ENCODE results near the gene CRYM.
"Not testable (repeated sequence)": the region's sequence is repeated elsewhere in the genome, so short reads cannot be mapped to it uniquely, and the experiment has no call there.

The CRYM gene
- total RNA-seq, result 0 reads per million in 3 experiments

GRCh38 chr16:21277927-21278706 lies at the start of gene CRYM:
Gene CRYM, minus strand, starts transcription at chr16:21278290. Its CDS starts 39 bp downstream, at chr16:21278251.
- no peak for DNase-seq

- DNase-seq, result no peak
Measured at GRCh38 chr16:21327046-21327445, 49.0 kb upstream of the CRYM start.

- no peak for DNase-seq
Measured at GRCh38 chr16:21326459-21326858, 48.4 kb upstream of the CRYM start.

GRCh38 chr16:21324267-21324666 lies 46.2 kb upstream of the CRYM start:
- no peak for DNase-seq

- not testable (repeated sequence) for DNase-seq
Measured at GRCh38 chr16:21322251-21322650, 44.2 kb upstream of the CRYM start.

GRCh38 chr16:21321736-21322135 lies 43.6 kb upstream of the CRYM start:
- no peak for DNase-seq

- DNase-seq, result no peak
Measured at GRCh38 chr16:21314339-21314738, 36.2 kb upstream of the CRYM start.

GRCh38 chr16:21312863-21313372 lies 34.8 kb upstream of the CRYM start:
- not testable (repeated sequence) for DNase-seq

GRCh38 chr16:21312046-21312445 lies 34.0 kb upstream of the CRYM start:
- not testable (repeated sequence) for DNase-seq

GRCh38 chr16:21306712-21307111 lies 28.6 kb upstream of the CRYM start:
- not testable (repeated sequence) for DNase-seq

- DNase-seq, result no peak
Measured at GRCh38 chr16:21302898-21303528, 24.9 kb upstream of the CRYM start.

GRCh38 chr16:21302454-21302853 lies 24.4 kb upstream of the CRYM start:
- DNase-seq, result no peak

- no peak for DNase-seq
Measured at GRCh38 chr16:21301895-21302291, 23.8 kb upstream of the CRYM start.

- DNase-seq, result peak; percentile 17
Measured at GRCh38 chr16:21301168-21301894, 23.2 kb upstream of the CRYM start.

- DNase-seq, result peak; percentile 24
Measured at GRCh38 chr16:21300309-21301167, 22.4 kb upstream of the CRYM start.

GRCh38 chr16:21289789-21290188 lies 11.7 kb upstream of the CRYM start:
- DNase-seq, result not testable (repeated sequence)

GRCh38 chr16:21285314-21285713 lies 7.2 kb upstream of the CRYM start:
- no peak for DNase-seq

- DNase-seq, result no peak
Measured at GRCh38 chr16:21284414-21284813, 6.3 kb upstream of the CRYM start.

GRCh38 chr16:21283521-21284289 lies 5.6 kb upstream of the CRYM start:
- DNase-seq, result no peak

GRCh38 chr16:21281698-21282389 lies 3.8 kb upstream of the CRYM start:
- no peak for DNase-seq

- DNase-seq, result no peak
Measured at GRCh38 chr16:21279501-21279900, 1.4 kb upstream of the CRYM start.
